Measurements from ENCODE around the gene KIF5C.

Gene KIF5C

GRCh38 chr2:148926981-148927401 lies 52.0 kb downstream of the KIF5C start:
- DNase-seq, result peak; percentile 36 to 53

GRCh38 chr2:148928395-148928794 lies 53.4 kb downstream of the KIF5C start:
- DNase-seq, result no peak

GRCh38 chr2:148930046-148930775 lies 55.2 kb downstream of the KIF5C start:
- no peak for DNase-seq

- no peak for DNase-seq
Observed at GRCh38 chr2:148932536-148932935, 57.5 kb downstream of the KIF5C start.

GRCh38 chr2:148933456-148933855 lies 58.4 kb downstream of the KIF5C start:
- no peak for DNase-seq

- DNase-seq, result no peak
Observed at GRCh38 chr2:148935791-148936190, 60.8 kb downstream of the KIF5C start.

- no peak for DNase-seq
Observed at GRCh38 chr2:148936857-148937450, 61.9 kb downstream of the KIF5C start.

GRCh38 chr2:148939271-148939670 lies 64.2 kb downstream of the KIF5C start:
- DNase-seq, result no peak

GRCh38 chr2:148943097-148943496 lies 68.1 kb downstream of the KIF5C start:
- DNase-seq, result no peak

GRCh38 chr2:148944536-148944935 lies 69.5 kb downstream of the KIF5C start:
- DNase-seq, result no peak

- no peak for DNase-seq
Observed at GRCh38 chr2:148947299-148947698, 72.3 kb downstream of the KIF5C start.

- DNase-seq, result no peak
Observed at GRCh38 chr2:148948868-148949267, 73.8 kb downstream of the KIF5C start.

- DNase-seq, result no peak
Observed at GRCh38 chr2:148949348-148949747, 74.3 kb downstream of the KIF5C start.

- no peak for DNase-seq
Observed at GRCh38 chr2:148952621-148953020, 77.6 kb downstream of the KIF5C start.

GRCh38 chr2:148953426-148953825 lies 78.4 kb downstream of the KIF5C start:
- no peak for DNase-seq

GRCh38 chr2:148954536-148954935 lies 79.5 kb downstream of the KIF5C start:
- no peak for DNase-seq

GRCh38 chr2:148955798-148956197 lies 80.8 kb downstream of the KIF5C start:
- no peak for DNase-seq

- no peak for DNase-seq
Observed at GRCh38 chr2:148957023-148957422, 82.0 kb downstream of the KIF5C start.

- DNase-seq, result no peak
Observed at GRCh38 chr2:148959745-148960144, 84.7 kb downstream of the KIF5C start.

GRCh38 chr2:148960483-148960882 lies 85.5 kb downstream of the KIF5C start:
- no peak for DNase-seq

GRCh38 chr2:148963461-148963860 lies 88.4 kb downstream of the KIF5C start:
- no peak for DNase-seq

- DNase-seq, result no peak
Observed at GRCh38 chr2:148965623-148966437, 90.8 kb downstream of the KIF5C start.

- no peak for DNase-seq
Observed at GRCh38 chr2:148966438-148966758, 91.4 kb downstream of the KIF5C start.

- no peak for DNase-seq
Observed at GRCh38 chr2:148967056-148967455, 92.0 kb downstream of the KIF5C start.
